IMR-90 (cell line): ENCODE data around the gene PLEKHG2.

Source experiments
- MAZ ChIP-seq: IDR thresholded peaks from 2 replicates; pipeline ENCODE4 v1.6.1; 2012; ENCODE audit warnings: low read depth, mild to moderate bottlenecking, low read length, improper control_type of control experiment, moderate library complexity, borderline replicate concordance
- RAD21 ChIP-seq: IDR thresholded peaks from 2 replicates; pipeline ENCODE4 v1.6.1; 2012; ENCODE audit warnings: low read length, improper control_type of control experiment
- TF ChIP-seq, protein P1 (sequence below): conservative IDR thresholded peaks from 2 replicates; pipeline ENCODE4 v1.5.1; 2012; ENCODE audit warnings: mild to moderate bottlenecking, low read depth, low read length, improper control_type of control experiment

DNA sequence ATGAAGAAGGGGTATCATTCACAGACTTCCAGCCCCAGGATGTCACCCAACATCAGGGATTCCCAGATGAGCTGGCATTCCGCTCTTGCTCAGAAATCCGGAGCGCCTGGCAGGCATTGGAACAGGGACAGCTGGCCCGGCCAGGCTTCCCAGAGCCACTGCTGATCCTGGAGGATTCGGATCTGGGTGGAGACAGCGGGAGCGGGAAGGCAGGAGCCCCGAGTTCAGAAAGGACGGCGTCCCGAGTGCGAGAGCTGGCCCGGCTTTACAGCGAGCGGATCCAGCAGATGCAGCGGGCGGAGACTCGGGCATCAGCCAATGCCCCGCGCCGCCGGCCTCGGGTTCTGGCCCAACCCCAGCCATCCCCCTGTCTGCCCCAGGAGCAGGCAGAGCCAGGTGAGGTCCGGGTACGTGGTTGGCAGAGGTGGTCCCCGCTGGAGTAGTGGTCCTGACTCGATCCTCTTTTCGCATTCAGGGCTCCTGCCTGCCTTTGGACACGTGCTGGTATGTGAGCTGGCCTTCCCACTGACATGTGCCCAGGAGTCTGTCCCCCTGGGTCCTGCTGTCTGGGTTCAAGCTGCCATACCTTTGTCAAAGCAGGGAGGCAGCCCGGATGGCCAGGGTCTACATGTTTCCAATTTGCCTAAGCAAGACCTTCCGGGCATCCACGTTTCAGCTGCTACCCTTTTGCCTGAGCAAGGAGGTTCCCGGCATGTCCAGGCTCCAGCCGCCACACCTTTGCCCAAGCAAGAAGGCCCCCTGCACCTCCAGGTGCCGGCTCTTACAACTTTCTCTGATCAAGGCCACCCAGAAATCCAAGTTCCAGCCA lies 11.0 kb downstream of the PLEKHG2 start:
- TF ChIP-seq, protein P1, sequence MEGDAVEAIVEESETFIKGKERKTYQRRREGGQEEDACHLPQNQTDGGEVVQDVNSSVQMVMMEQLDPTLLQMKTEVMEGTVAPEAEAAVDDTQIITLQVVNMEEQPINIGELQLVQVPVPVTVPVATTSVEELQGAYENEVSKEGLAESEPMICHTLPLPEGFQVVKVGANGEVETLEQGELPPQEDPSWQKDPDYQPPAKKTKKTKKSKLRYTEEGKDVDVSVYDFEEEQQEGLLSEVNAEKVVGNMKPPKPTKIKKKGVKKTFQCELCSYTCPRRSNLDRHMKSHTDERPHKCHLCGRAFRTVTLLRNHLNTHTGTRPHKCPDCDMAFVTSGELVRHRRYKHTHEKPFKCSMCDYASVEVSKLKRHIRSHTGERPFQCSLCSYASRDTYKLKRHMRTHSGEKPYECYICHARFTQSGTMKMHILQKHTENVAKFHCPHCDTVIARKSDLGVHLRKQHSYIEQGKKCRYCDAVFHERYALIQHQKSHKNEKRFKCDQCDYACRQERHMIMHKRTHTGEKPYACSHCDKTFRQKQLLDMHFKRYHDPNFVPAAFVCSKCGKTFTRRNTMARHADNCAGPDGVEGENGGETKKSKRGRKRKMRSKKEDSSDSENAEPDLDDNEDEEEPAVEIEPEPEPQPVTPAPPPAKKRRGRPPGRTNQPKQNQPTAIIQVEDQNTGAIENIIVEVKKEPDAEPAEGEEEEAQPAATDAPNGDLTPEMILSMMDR: no peak
- TF ChIP-seq MAZ: no peak
- no peak for TF ChIP-seq RAD21
